H9 (cell line): ENCODE results near the gene BCAS1. TPM values are rescaled to one million over a fixed set of nuclear protein-coding genes. Genes with fewer than 3 reads are reported as not detected.

Experiments used
- DNase-seq: peaks from one replicate; pipeline ENCODE4 v3.0.0-alpha.2; 2017
- H2AFZ ChIP-seq: one replicate; pipeline ENCODE4 v1.6.1; 2013; ENCODE audit warnings: mild to moderate bottlenecking, low read length, control low read depth, moderate library complexity
- H2AK5ac ChIP-seq: 2 replicates; pipeline ENCODE4 v1.6.1; 2013; ENCODE audit warnings: low read length, control low read depth, mixed read lengths; ENCODE audit not compliant: insufficient read length
- H2BK120ac ChIP-seq: one replicate; pipeline ENCODE4 v1.6.1; 2013; ENCODE audit warnings: low read depth, mild to moderate bottlenecking, low read length, control low read depth, inconsistent platforms; ENCODE audit not compliant: poor library complexity, severe bottlenecking
- H2BK12ac ChIP-seq: 2 replicates; pipeline ENCODE4 v1.6.1; 2013; ENCODE audit warnings: low read length, control low read depth, mixed read lengths, low read depth; ENCODE audit not compliant: insufficient read length
- H2BK15ac ChIP-seq: 2 replicates; pipeline ENCODE4 v1.6.1; 2013; ENCODE audit warnings: low read depth, low read length, control low read depth
- H2BK20ac ChIP-seq: one replicate; pipeline ENCODE4 v1.6.1; 2013; ENCODE audit warnings: low read depth, mild to moderate bottlenecking, low read length, control low read depth, inconsistent platforms; ENCODE audit not compliant: poor library complexity, severe bottlenecking
- H2BK5ac ChIP-seq: 2 replicates; pipeline ENCODE4 v1.6.1; 2013; ENCODE audit warnings: low read length, control low read depth, mixed read lengths; ENCODE audit not compliant: insufficient read length
- H3K14ac ChIP-seq: 2 replicates; pipeline ENCODE4 v1.6.1; 2013; ENCODE audit warnings: low read length, control low read depth; ENCODE audit not compliant: insufficient read depth
- H3K18ac ChIP-seq: 2 replicates; pipeline ENCODE4 v1.6.1; 2013; ENCODE audit warnings: low read depth, mild to moderate bottlenecking, mixed read lengths, low read length, control low read depth; ENCODE audit not compliant: insufficient read length
- H3K23ac ChIP-seq: 2 replicates; pipeline ENCODE4 v1.6.1; 2013; ENCODE audit warnings: low read length, control low read depth, mixed read lengths, low read depth; ENCODE audit not compliant: insufficient read length
- H3K23me2 ChIP-seq: 2 replicates; pipeline ENCODE4 v1.6.1; 2013; ENCODE audit warnings: low read depth, mild to moderate bottlenecking, mixed read lengths, low read length, control low read depth; ENCODE audit not compliant: insufficient read length, poor library complexity, severe bottlenecking
- H3K27ac ChIP-seq: 2 replicates; pipeline ENCODE4 v1.5.1; 2013; ENCODE audit warnings: low read length, control low read depth, mixed read lengths, low read depth; ENCODE audit not compliant: insufficient read length
- H3K27me3 ChIP-seq: 2 replicates; pipeline ENCODE4 v1.6.1; 2013; ENCODE audit warnings: low read length, control low read depth, inconsistent platforms; ENCODE audit not compliant: insufficient read depth
- H3K4ac ChIP-seq: 2 replicates; pipeline ENCODE4 v1.6.1; 2013; ENCODE audit warnings: low read depth, mild to moderate bottlenecking, control low read depth, inconsistent platforms, low read length, moderate library complexity
- H3K4me1 ChIP-seq: 2 replicates; pipeline ENCODE4 v1.6.1; 2013; ENCODE audit warnings: low read length, control low read depth, inconsistent platforms; ENCODE audit not compliant: insufficient read depth
- H3K4me2 ChIP-seq: 2 replicates; pipeline ENCODE4 v1.6.1; 2013; ENCODE audit warnings: low read length, control low read depth, mixed read lengths; ENCODE audit not compliant: insufficient read length, insufficient read depth
- H3K56ac ChIP-seq: 2 replicates; pipeline ENCODE4 v1.6.1; 2013; ENCODE audit warnings: low read depth, mild to moderate bottlenecking, mixed read lengths, low read length, control low read depth; ENCODE audit not compliant: insufficient read length
- H3K79me1 ChIP-seq: 2 replicates; pipeline ENCODE4 v1.6.1; 2013; ENCODE audit warnings: low read depth, mild to moderate bottlenecking, moderate library complexity, low read length, control low read depth, inconsistent platforms; ENCODE audit not compliant: insufficient read depth, poor library complexity, severe bottlenecking
- H3K79me2 ChIP-seq: 2 replicates; pipeline ENCODE4 v1.6.1; 2013; ENCODE audit warnings: low read length, control low read depth, inconsistent platforms; ENCODE audit not compliant: insufficient read depth
- H3K9ac ChIP-seq: 2 replicates; pipeline ENCODE4 v1.6.1; 2013; ENCODE audit warnings: low read length, control low read depth, mixed read lengths; ENCODE audit not compliant: insufficient read length; ENCODE audit errors: extremely low read depth
- H3K9me3 ChIP-seq: one replicate; pipeline ENCODE4 v1.6.1; 2013; ENCODE audit warnings: low read depth, low read length, inconsistent platforms; ENCODE audit not compliant: control insufficient read depth
- H3T11ph ChIP-seq: one replicate; pipeline ENCODE4 v1.6.1; 2013; ENCODE audit warnings: mild to moderate bottlenecking, low read length, control low read depth, inconsistent platforms
- H4K20me1 ChIP-seq: one replicate; pipeline ENCODE4 v1.6.1; 2013; ENCODE audit not compliant: control insufficient read depth, insufficient read length, insufficient read depth
- H4K5ac ChIP-seq: 2 replicates; pipeline ENCODE4 v1.6.1; 2013; ENCODE audit warnings: low read depth, mild to moderate bottlenecking, mixed read lengths, low read length, control low read depth; ENCODE audit not compliant: insufficient read length
- H4K8ac ChIP-seq: replicated peaks from 2 replicates; pipeline ENCODE4 v1.6.1; 2013; ENCODE audit warnings: low read length, control low read depth, mixed read lengths, low read depth; ENCODE audit not compliant: insufficient read length
- H4K91ac ChIP-seq: 2 replicates; pipeline ENCODE4 v1.6.1; 2013; ENCODE audit warnings: low read depth, mild to moderate bottlenecking, moderate library complexity, mixed read lengths, low read length, control low read depth; ENCODE audit not compliant: insufficient read length
- H3K27ac Mint-ChIP-seq, 3 experiments: 2 replicates in 2 of 3; 3 replicates in 1 of 3; pipeline ENCODE4 v1.8.0; 2020 to 2021; ENCODE audit warnings: mixed read lengths in 3 of 3, mild to moderate bottlenecking in 1 of 3, moderate library complexity in 1 of 3
- H3K27me3 Mint-ChIP-seq: 2 replicates; pipeline ENCODE4 v1.8.0; 2021; ENCODE audit warnings: low read depth, mild to moderate bottlenecking, moderate library complexity, mixed read lengths
- H3K36me3 Mint-ChIP-seq, 3 experiments: 2 replicates in 2 of 3; 3 replicates in 1 of 3; pipeline ENCODE4 v1.8.0; 2020 to 2021; ENCODE audit warnings: low read depth in 3 of 3, mixed read lengths in 3 of 3; ENCODE audit not compliant: insufficient read depth in 1 of 3
- H3K4me1 Mint-ChIP-seq, 2 experiments: 2 replicates each; pipeline ENCODE4 v1.8.0; 2020; ENCODE audit warnings: mixed read lengths in 2 of 2
- H3K4me3 Mint-ChIP-seq, 2 experiments: 2 replicates in 1 of 2; 3 replicates in 1 of 2; pipeline ENCODE4 v1.8.0; 2020 to 2021; ENCODE audit warnings: mild to moderate bottlenecking in 2 of 2, mixed read lengths in 2 of 2, moderate library complexity in 1 of 2
- H3K9me3 Mint-ChIP-seq, 2 experiments: 2 replicates in 1 of 2; 3 replicates in 1 of 2; pipeline ENCODE4 v1.8.0; 2020; ENCODE audit warnings: mild to moderate bottlenecking in 2 of 2, mixed read lengths in 2 of 2, moderate library complexity in 1 of 2
- WGBS: extraction: QIAGEN DNeasy Blood & Tissue Kit; methylation state at CpG from one replicate; pipeline ENCODE4 v1.1.7; 2013; ENCODE audit warnings: missing lambda C conversion rate, low lambda C conversion rate, mixed read lengths; ENCODE audit not compliant: insufficient read length; ENCODE audit errors: extremely low coverage; 5-methylcytosine and 5-hydroxymethylcytosine counted together
- total RNA-seq: library from RNA; stranded (reverse); gene quantifications from 2 replicates; pipeline ENCODE4 v1.2.1, GENCODE V29; 2021
- TF ChIP-seq, protein P1 (sequence below): fragments of 200-600 bp; sonication (generic); conservative IDR thresholded peaks from 3 replicates; pipeline ENCODE4 v1.8.0; 2021; ENCODE audit warnings: antibody characterized with exemption, mild to moderate bottlenecking

BCAS1 gene
- total RNA-seq, 1 experiment from 2014 or later = 0.15 TPM

DNA sequence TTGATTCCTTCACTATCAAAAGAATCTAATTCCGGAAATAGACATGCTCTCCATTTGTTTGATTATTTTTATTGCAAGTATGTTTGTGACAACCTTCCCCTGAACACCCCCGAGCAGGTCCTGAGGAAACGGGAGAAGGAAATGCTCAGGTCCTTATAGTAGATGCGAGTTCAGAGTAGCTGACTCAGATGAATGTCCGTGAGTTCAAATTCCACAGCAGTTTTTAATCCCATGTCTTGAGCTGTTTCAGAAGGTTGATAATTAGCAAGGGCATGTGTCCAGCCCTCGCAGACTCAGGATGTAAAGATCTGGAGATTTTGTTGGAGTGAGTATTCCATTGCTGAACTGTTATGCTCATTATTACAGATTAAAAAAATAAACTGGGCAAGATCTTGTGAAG, 169.3 kb downstream of the BCAS1 start:
- no peak overlapping the region for H2BK5ac ChIP-seq
- no peaks in the 10 kb centered on the region for H3K27me3 ChIP-seq
- H2AK5ac ChIP-seq = no peak overlapping the region
- H3K79me1 ChIP-seq = no peaks in the 10 kb centered on the region
- H3K36me3 Mint-ChIP-seq = no peaks in the 10 kb centered on the region; a peak in 1 of 7 replicates
- H2BK12ac ChIP-seq = no peak overlapping the region
- H3K9ac ChIP-seq = no peak overlapping the region
- H3K4me1 Mint-ChIP-seq = peaks cover 42 to 44% of the 10 kb centered on the region in 2 experiments
- no peak overlapping the region for H4K91ac ChIP-seq
- H4K20me1 ChIP-seq = no peaks in the 10 kb centered on the region
- H2AFZ ChIP-seq = peak overlapping the region; percentile 33
- H4K5ac ChIP-seq = no peak overlapping the region
- no peak overlapping the region for H3T11ph ChIP-seq
- H3K9me3 ChIP-seq = no peaks in the 10 kb centered on the region
- no peak overlapping the region for H3K27ac ChIP-seq
- H2BK120ac ChIP-seq = no peak overlapping the region
- H3K4ac ChIP-seq = no peak overlapping the region
- no peak overlapping the region for H3K4me2 ChIP-seq
- no peak overlapping the region for H2BK20ac ChIP-seq
- peaks cover 15% of the 10 kb centered on the region for H3K4me1 ChIP-seq
- TF ChIP-seq, protein P1, sequence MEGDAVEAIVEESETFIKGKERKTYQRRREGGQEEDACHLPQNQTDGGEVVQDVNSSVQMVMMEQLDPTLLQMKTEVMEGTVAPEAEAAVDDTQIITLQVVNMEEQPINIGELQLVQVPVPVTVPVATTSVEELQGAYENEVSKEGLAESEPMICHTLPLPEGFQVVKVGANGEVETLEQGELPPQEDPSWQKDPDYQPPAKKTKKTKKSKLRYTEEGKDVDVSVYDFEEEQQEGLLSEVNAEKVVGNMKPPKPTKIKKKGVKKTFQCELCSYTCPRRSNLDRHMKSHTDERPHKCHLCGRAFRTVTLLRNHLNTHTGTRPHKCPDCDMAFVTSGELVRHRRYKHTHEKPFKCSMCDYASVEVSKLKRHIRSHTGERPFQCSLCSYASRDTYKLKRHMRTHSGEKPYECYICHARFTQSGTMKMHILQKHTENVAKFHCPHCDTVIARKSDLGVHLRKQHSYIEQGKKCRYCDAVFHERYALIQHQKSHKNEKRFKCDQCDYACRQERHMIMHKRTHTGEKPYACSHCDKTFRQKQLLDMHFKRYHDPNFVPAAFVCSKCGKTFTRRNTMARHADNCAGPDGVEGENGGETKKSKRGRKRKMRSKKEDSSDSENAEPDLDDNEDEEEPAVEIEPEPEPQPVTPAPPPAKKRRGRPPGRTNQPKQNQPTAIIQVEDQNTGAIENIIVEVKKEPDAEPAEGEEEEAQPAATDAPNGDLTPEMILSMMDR = no peak
- H3K4me3 Mint-ChIP-seq = no peak overlapping the region
- H3K23me2 ChIP-seq = no peaks in the 10 kb centered on the region
- no peak for DNase-seq
- no peak overlapping the region; a peak in 1 of 7 replicates for H3K27ac Mint-ChIP-seq
- no peaks in the 10 kb centered on the region for H3K27me3 Mint-ChIP-seq
- H3K79me2 ChIP-seq = no peaks in the 10 kb centered on the region
- no peaks in the 10 kb centered on the region for H3K9me3 Mint-ChIP-seq
- no peak overlapping the region for H3K14ac ChIP-seq
- no peak overlapping the region for H2BK15ac ChIP-seq
- no peak overlapping the region for H4K8ac ChIP-seq
- no CpG with 5 or more reads among the region's 6 CpGs for WGBS
- no peak overlapping the region for H3K56ac ChIP-seq
- no peak overlapping the region for H3K23ac ChIP-seq
- H3K18ac ChIP-seq = no peak overlapping the region
